HFFc6 (cell line): ENCODE results near the gene FAM131A. TPM values are rescaled to one million over a fixed set of nuclear protein-coding genes. Genes with fewer than 3 reads are reported as not detected.
"Not testable (repeated sequence)": the region's sequence is repeated elsewhere in the genome, so short reads cannot be mapped to it uniquely, and the experiment has no call there.

Experiments
- DNase-seq: peaks from one replicate; pipeline ENCODE4 v3.0.0-alpha.2; 2018
- H3K27ac Mint-ChIP-seq: 2 replicates; pipeline ENCODE4 v1.8.0; 2020; ENCODE audit warnings: mild to moderate bottlenecking, mixed read lengths
- H3K27me3 Mint-ChIP-seq: 2 replicates; pipeline ENCODE4 v1.8.0; 2021; ENCODE audit warnings: mild to moderate bottlenecking, moderate library complexity, mixed read lengths; ENCODE audit not compliant: insufficient read depth
- H3K36me3 Mint-ChIP-seq: 2 replicates; pipeline ENCODE4 v1.8.0; 2021; ENCODE audit warnings: low read depth, mixed read lengths
- H3K4me1 Mint-ChIP-seq: 2 replicates; pipeline ENCODE4 v1.8.0; 2020; ENCODE audit warnings: low read depth, mixed read lengths
- H3K4me3 Mint-ChIP-seq: 2 replicates; pipeline ENCODE4 v1.8.0; 2020; ENCODE audit warnings: mild to moderate bottlenecking, moderate library complexity, mixed read lengths
- H3K9me3 Mint-ChIP-seq: 2 replicates; pipeline ENCODE4 v1.8.0; 2020; ENCODE audit warnings: mild to moderate bottlenecking, mixed read lengths
- CTCF ChIP-seq: fragments of 200-600 bp; sonication (generic); IDR thresholded peaks from 2 replicates; pipeline ENCODE4 v1.5.0; 2021; ENCODE audit warnings: antibody characterized with exemption, mild to moderate bottlenecking
- total RNA-seq, 6 experiments: library from RNA; stranded (reverse); fragmentation: NEBNext Ultra II Directional; extraction: Animal tissue kit (Norgen Biotek cat#: 25700); gene quantifications; 2 replicates in 1 of 6; 3 replicates in 5 of 6; pipeline ENCODE4 v1.2.3, GENCODE V29; 2021

The FAM131A gene
- total RNA-seq, 6 experiments from 2014 or later, result 11.2 to 13.6 (median 11.9) TPM

GRCh38 chr3:184336547-184337398 lies 627 bp upstream of the FAM131A start:
- no peaks in the 10 kb centered on the region for H3K9me3 Mint-ChIP-seq
- H3K27ac Mint-ChIP-seq, result peak overlapping the region; percentile 97
- peak; percentile 55 for DNase-seq
- H3K4me1 Mint-ChIP-seq, result peaks cover 83% of the 10 kb centered on the region
- peak overlapping the region; percentile 87 for H3K4me3 Mint-ChIP-seq
- peaks cover 28% of the 10 kb centered on the region for H3K27me3 Mint-ChIP-seq
- no peak for TF ChIP-seq CTCF
- peaks cover 50% of the 10 kb centered on the region for H3K36me3 Mint-ChIP-seq

- DNase-seq, result no peak
- Mint-ChIP-seq H3K4me1 (peaks cover 78% of the 10 kb centered on the region), H3K9me3 (no peaks in the 10 kb centered on the region), H3K4me3 (peak overlapping the region; percentile 87), H3K36me3 (peaks cover 43% of the 10 kb centered on the region), H3K27ac (peak overlapping the region; percentile 97), H3K27me3 (peaks cover 22% of the 10 kb centered on the region)
- TF ChIP-seq CTCF, result no peak
These were observed 581 bp downstream of the FAM131A start for GRCh38 chr3:184337981-184338380.

GRCh38 chr3:184338511-184338945 lies 1.1 kb downstream of the FAM131A start:
- Mint-ChIP-seq H3K27ac (peak overlapping the region; percentile 97), H3K9me3 (no peaks in the 10 kb centered on the region), H3K36me3 (peaks cover 37% of the 10 kb centered on the region), H3K4me3 (peak overlapping the region; percentile 87; the same call in 1 of the 2 replicates), H3K4me1 (peaks cover 78% of the 10 kb centered on the region), H3K27me3 (peaks cover 22% of the 10 kb centered on the region)
- peak; percentile 57 for TF ChIP-seq CTCF
- no peak for DNase-seq

- peak overlapping the region; percentile 40; the same call in 1 of the 2 replicates for H3K4me3 Mint-ChIP-seq
- no peaks in the 10 kb centered on the region for H3K9me3 Mint-ChIP-seq
- H3K27ac Mint-ChIP-seq, result peak overlapping the region; percentile 97; the same call in 1 of the 2 replicates
- DNase-seq, result no peak
- peaks cover 21% of the 10 kb centered on the region for H3K27me3 Mint-ChIP-seq
- TF ChIP-seq CTCF, result no peak
- peaks cover 32% of the 10 kb centered on the region for H3K36me3 Mint-ChIP-seq
- H3K4me1 Mint-ChIP-seq, result peaks cover 76% of the 10 kb centered on the region
These were observed 1.6 kb downstream of the FAM131A start for GRCh38 chr3:184339001-184339400.

- H3K36me3 Mint-ChIP-seq, result peaks cover 27% of the 10 kb centered on the region
- not testable (repeated sequence) for H3K4me3 Mint-ChIP-seq, H3K9me3 Mint-ChIP-seq, DNase-seq
- peak overlapping the region; percentile 79; the same call in 1 of the 2 replicates for H3K27ac Mint-ChIP-seq
- peaks cover 71% of the 10 kb centered on the region for H3K4me1 Mint-ChIP-seq
- H3K27me3 Mint-ChIP-seq, result peaks cover 19% of the 10 kb centered on the region
These were observed 2.2 kb downstream of the FAM131A start for GRCh38 chr3:184339451-184340135.

- no peak for TF ChIP-seq CTCF
- H3K27ac Mint-ChIP-seq, result no peak overlapping the region
- peaks cover 27% of the 10 kb centered on the region for H3K36me3 Mint-ChIP-seq
- peaks cover 12% of the 10 kb centered on the region for H3K27me3 Mint-ChIP-seq
- no peak overlapping the region for H3K4me3 Mint-ChIP-seq
- H3K9me3 Mint-ChIP-seq, result no peaks in the 10 kb centered on the region
- peaks cover 62% of the 10 kb centered on the region for H3K4me1 Mint-ChIP-seq
- no peak for DNase-seq
These were observed 4.5 kb downstream of the FAM131A start for GRCh38 chr3:184341925-184342324.
